HG02970 (cell line): Measurements from ENCODE around the gene ATXN1.

Experiments used
- ATAC-seq: cut with Tn5 transposase; IDR thresholded peaks from one replicate; pipeline ENCODE4 v1.9.1; 2021; ENCODE audit warnings: mild to moderate bottlenecking, moderate library complexity, moderate number of reproducible peaks; ENCODE audit not compliant: unreplicated experiment, low FRiP score

Gene ATXN1

DNA sequence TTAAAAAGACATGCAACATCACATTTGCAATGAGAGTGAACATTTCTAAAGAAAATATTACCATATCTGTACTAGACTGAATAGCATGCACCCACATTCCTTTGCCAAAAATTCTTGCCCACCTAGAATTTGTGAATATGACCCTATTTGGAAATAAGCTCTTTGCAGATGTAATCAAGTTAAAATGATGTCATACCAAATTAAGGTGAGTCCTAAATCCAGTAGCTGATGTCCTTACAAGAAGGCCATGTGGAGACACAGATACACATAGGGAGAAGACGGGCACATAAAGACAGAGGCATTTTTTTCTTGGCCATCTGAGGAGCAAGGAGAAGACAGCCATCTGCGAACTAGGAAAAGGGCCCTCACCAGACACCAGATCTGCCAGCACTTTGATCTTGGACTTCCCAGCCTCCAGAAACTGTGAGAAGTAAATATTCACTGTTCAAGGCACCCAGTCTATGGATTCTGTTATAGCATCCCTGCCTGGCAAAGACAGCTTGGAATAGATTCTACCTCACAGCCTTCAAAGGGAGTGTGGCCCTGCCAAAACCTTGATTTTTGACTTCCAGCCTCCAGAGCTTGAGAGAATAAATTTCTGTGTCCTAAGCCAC is 22.8 kb upstream of the ATXN1 start:
- no peak for ATAC-seq

DNA sequence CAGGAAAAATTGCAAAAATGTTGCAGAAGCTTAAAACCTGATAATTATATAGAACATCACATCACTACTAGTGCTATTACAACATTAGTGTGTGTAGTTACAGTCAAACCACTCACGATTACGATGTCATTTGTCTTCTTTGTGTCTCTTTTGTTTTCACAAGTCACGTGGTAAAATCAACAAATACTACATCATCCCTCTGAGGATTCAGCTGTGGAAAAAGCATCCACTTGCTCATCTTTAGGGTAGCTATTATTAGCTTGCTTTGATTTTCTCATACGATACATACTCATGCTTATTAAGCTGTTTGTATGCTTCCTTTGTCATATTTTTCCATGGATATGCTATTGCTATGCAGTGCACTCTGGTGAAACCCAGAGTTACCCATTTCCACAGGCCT is 22.2 kb upstream of the ATXN1 start:
- ATAC-seq = no peak

DNA sequence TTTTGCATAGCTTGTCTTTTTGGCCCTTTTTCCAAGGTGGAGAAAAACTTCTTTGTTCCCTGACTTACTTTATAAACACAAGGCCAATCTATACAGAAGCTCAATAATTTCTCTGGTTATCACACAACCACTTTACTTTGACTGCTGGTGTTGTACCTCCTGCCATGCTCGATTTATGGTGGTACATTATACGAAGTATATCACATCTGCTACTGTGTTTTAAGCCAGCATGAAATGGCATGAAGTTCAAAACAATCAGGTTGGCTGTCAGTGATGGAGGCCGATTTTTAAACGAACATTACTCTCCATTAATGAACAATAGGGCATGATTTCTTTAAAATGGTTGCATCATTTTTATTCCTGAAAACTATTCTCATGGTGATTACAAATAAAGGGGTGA is 21.0 kb upstream of the ATXN1 start:
- no peak for ATAC-seq

DNA sequence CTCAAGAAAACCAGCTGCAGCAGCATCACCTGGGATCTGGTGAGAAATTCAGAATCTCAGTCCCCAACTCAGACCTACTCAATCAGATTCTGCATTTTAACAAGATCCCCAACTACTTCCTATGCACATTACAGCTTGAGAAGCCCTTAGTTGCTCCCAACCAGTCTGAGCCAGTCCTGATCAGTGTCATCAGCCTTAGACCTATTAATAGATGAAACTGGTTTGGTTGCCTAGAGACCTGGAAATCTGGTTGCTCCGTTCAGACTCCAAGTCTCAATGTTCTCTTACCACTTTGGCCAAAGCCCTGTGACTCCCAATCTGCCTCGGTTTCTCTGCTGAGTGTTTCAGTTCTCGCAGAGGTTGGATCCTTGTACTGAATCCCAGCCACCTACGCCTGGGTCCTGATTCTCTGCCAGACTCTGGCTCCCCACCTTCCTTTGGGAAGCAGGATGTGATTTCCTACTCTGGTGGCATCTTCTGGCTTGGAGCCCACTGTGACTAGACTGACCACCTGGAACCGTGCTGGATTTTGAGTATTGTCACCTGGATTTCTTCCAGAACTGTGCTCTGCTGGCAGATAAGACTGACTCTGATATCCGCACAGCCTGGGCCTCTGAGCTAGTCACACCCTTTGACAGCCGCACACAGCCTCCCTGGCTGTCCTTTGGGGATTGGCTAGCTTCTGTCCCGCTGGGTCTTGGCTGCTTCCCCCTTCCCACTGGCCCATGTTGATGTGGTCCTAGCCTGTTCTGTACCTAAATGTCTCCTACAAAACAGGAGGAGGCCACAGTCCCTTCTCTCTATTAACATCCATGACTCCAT is 20.3 kb upstream of the ATXN1 start:
- ATAC-seq = no peak

DNA sequence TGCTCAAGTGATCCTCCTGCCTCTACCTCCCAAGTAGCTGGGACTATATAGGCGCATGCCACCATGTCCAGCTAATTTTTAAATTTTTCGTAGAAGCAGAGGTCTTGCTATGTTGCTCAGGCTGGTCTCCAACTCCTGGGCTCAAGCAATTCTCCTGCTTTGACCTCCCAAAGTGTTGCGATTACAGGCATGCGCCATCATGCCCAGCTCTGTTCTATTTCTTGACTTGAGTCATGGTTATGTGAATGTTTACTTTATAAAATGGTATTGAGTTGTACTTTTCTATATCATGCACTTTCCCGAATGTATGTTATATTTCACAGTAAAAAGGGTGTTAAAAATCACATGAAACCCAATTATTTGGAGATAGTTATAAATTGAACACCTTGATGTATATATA is 17.3 kb upstream of the ATXN1 start:
- ATAC-seq = no peak

DNA sequence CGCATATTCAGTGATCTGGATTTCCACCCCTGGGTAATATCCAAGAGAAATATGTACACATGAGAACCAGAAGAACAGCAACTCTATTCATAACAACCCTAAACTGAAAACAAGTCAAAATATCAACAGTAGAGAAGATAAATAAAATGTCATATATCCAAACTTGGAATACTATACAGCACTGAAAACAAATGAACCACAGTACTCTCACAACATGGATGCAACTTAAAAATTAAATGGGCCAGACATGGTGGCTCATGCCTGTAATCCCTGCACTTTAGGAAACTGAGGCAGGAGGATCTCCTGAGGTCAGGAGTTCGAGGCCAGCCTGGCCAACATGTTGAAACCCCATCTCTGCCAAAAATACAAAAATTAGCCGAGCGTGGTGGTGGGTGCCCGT is 16.5 kb upstream of the ATXN1 start:
- ATAC-seq = no peak

DNA sequence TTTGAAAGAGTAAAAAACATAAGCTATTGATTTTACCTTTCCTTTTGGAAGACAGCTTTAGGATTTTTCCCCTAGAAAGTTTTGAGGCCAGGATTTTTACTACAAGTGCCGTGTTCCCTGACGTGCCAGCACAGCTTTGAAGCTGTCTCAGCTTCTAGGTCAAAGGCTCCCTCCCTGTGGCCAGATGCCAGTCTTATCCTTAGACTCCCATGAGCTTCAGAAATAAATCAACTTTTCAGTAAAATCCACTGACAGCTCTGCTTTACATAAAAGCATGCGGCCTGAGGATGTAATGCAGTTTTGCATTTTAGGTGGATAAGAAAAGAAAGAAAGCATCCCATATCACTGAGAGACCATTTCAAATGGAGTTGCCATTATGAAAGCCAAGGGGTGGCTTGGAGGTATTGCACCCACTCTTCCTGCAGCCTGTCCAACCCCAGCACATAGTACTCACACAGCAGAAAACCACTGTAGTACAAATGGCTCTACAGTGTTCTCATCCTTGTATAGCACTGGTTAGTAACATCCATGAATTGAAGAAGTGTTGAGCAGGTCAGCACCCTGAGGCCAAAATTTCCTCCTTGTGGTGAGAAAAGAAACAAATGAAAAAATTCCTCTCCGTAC is 15.2 kb upstream of the ATXN1 start:
- no peak for ATAC-seq

DNA sequence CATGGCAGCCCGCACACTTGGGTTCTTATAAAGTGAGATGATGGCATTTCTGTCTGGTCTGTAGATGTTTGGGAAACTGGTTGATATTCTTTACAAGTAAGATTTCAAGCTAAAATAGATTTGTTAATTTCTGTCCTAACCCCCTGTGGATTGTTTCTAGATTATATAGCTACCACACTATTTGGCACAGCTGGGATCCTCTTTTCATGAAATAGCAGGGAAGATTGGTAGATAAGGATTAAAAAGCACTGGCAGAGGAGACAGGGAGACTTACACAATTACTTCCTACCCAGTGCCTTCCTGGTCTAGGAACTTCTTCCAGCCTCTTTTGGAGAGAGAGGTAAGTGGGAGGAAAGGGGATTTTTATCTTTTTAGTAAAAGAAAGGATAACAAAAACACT is 13.2 kb upstream of the ATXN1 start:
- no peak for ATAC-seq

DNA sequence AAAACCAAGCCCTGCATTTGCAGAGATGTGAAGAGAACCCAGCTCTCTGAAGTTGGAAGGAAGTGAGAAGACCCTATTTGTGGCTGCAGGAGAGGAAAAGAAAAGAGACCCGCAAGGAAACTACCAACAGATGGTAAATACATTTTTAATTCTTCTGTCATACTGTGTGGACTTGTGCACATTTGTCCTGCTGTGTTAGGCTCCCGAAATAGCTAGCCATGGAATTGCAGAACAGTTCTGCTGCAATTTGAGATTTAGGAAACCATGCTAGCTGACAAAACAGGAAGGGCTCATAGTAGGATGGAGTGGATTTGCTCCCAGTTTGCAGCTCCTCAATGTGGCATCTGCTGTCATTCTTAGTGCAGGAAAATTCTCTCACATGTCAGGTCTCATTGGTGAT is 12.1 kb upstream of the ATXN1 start:
- ATAC-seq = no peak

DNA sequence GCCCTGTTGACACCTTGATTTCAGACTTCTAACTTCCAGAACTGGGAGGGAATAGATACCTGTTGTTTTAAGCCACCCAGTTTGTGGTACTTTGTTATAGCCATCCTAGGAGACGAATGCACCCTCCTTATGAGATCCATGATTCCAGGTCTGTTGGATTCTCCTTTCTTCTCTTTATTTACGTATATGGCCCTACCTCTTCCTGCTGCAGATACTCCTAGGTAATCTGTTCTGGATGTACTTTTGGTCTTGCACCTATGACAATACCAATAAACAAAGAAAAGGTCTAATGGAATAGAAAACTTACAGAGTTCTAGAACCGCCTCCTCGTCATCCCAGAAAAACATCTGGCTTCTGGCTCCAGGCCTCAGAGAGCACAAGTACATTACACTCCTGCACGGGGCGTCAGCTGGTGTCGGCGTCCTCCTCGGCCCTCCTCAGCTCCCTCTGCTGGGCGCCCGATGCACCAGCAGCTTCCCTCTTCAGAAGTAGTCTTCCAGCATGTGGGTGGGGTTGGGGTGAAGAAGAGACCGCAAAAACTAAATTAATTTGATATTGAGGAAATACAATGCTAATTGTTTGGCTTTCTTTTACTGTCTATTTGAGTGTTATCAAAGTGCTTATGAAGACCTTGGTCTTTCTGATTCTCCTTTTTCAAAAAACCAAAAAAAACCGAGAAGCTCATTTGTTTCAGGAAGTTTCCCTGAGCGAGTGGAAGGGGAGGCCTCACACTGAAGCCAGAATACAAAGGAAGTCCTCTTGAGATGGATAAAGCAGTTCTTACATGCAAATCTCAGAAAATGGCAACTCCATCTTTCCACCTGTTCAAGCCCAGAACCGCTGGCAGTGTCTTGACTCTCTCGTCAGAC is 9.7 kb upstream of the ATXN1 start:
- ATAC-seq = no peak

DNA sequence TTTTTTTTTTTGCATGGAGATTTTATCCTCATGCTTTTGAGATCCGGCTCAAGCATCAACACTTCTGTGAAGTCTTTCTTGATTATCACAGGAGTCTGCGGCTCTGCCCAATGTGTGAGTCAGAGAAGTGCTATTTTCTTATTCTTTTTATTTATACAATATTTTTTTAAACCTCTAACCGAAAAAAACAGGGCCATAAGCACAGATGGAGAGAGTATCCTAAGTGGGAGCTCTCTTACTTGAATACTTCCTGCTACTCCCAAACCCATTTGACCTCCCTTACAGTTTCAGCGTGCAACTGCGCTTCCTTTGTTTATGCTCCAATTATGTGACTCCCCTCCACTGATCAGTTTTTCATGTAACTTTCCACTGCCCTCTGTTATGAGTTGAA is 8.7 kb upstream of the ATXN1 start:
- no peak for ATAC-seq

DNA sequence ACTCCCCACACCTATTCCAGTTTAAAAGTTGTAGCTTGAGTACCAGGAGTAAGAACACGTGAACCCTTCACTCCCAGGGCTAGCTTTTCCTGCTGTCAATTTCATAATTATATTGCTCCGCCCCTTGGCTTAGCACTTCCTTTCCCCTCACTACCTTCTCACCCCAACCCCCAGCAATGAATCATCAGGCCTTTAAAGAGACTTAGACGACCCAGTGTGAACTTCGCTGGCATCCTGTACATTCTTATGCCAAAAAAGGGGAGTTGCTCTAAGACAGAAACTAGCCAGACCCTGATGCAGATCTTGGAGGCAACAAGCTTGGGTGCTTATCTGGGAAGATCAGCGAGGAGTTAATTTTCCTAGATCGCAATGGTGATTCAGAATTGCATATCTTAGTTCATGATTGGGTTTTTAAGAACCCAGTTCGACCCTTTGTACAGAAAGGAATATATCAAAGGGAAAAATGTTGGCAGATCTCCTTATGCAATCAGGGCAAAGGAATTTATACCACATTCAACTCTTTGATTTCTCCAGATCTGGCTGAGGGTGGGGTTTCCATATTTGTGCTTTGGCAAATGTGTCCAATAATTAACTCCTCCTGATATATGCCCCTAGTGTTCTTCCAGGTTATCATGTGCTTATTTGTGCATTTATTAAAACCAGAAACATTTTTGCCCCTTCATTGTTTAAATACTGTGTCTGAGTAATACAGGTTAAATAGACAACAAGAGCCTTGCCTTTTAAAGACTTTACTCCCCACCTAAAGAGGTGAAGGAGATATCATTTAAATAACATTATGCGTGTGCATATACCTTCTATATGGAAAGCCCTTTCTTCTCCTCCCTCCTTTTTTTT is 8.1 kb upstream of the ATXN1 start:
- no peak for ATAC-seq

DNA sequence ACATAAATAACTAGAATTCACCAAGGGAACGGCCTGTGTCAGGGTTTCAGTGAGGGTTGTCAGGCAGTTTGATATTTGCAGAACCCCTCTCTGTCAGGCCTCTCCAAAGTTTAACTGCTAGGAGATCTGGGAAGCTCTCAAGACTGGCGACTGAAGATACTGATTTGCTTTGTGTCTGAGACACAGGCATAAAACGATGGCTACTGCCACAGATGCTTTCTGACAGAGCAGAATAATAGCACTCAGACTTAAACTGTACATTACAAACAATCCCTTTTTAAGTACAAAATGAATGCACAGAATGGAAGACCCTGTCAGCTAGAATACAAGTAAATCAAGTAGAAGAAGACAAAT is 7.2 kb upstream of the ATXN1 start:
- no peak for ATAC-seq

DNA sequence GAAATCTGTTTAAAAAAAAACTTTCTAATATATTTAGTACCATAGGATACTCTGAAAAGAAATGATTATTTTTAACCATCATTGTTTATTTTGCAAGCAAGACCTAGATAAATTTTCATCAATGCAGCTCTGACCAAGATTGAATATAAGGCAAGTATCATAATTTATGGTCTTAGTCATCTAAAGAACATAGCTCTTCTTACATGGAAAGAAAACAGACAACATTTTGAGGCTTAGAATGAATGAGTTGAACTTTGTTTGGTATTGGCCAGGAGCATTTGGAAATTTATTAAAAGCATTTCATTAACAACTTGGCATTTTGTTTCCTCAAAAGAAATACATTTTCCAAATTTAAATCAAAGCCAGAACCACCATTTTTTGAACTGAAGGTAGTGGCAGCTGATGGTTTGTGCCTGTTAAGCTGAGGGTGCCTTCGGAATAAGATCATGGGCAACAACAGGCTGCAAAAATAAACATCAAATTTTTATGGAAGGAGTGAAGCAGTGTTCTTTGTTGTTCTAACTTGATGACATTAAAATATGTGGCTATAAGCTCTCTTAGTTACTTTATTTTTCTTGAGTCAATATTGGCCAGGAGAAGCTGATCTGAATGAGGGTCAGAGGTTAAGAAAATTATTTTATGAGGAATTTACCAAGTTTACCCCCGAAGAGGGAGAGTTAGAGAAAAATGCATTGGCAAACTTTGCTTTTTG is 6.7 kb upstream of the ATXN1 start:
- no peak for ATAC-seq

DNA sequence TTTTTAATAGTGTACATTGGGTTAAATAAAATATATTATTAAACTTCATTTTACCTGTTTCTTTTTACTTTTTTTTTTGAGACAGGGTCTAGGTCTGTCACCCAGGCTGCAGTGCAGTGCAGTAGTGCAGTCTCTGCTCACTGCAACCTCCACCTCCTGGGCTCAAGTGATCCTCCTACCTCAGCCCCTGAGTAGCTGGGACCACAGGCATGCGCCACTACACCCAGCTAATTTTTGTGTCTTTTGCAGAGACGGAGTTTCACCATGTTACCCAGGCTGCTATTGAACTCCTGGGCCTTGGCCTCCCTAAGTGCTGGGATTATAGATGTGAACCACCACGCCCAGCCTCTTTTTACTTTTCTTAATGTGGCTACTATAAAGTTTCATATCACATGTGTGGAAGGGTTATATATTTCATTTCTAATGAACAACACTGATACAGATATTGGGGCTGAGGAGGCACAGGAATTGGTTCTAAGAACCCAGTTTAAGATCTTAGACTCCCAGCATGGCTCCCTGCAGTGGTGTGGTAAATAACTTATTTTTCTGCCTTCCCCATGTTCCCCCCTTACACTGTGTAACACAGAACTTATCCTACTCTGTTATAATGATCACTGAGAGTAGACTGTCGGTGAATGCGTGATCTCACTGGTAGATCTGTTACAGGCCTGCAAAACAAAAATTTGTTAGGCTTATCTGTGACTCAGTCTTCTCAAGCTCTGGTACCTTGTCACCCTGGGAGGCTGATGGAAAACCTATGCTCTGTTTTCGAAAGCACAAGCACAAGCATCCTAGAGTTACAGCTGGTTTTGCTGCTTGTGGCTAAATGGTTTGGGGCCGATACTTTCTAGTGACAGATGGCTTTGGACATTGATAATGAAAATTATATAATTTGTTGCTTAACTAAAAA is 5.8 kb upstream of the ATXN1 start:
- no peak for ATAC-seq

DNA sequence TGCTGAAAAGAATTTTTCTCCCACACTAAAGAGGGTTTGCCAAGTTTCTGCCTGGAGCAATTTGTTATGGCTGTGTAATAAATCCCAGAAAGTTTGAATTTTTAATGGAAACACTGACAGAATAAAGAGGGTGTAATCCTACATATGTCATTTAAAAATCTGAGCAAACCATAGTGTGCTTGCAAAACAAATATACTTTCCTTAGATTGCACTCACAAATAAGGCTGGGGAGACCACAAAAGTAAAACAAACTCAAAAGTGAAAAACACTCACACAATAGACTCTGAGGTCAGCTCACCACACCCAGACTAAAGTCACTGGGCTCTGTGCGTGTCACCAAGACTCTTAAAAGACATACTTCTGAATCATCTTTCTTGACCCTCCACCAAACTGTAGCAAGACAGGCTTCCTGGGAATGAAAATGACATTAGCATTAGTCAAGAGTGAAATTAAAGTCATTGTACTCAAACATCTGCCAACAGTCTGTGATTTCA is 4.8 kb upstream of the ATXN1 start:
- ATAC-seq = no peak

DNA sequence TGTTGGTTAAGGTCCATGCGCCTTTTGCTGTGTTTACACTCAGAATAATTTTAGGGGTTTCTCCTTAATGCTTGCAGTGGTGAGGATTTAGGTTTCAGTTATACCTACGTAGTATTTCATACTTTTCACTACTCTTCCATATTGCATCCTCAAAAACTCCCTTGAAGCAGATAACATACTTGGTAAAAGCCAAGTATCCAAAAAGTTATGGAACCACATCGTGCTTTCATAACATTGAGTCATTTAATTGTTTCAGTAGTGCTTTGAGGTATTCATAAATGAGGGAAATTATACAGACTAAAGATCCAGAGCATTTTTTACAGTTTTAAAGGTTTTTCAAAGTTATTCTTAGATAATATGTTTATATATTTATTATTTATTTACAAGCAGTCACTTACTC is 4.0 kb upstream of the ATXN1 start:
- ATAC-seq = no peak

DNA sequence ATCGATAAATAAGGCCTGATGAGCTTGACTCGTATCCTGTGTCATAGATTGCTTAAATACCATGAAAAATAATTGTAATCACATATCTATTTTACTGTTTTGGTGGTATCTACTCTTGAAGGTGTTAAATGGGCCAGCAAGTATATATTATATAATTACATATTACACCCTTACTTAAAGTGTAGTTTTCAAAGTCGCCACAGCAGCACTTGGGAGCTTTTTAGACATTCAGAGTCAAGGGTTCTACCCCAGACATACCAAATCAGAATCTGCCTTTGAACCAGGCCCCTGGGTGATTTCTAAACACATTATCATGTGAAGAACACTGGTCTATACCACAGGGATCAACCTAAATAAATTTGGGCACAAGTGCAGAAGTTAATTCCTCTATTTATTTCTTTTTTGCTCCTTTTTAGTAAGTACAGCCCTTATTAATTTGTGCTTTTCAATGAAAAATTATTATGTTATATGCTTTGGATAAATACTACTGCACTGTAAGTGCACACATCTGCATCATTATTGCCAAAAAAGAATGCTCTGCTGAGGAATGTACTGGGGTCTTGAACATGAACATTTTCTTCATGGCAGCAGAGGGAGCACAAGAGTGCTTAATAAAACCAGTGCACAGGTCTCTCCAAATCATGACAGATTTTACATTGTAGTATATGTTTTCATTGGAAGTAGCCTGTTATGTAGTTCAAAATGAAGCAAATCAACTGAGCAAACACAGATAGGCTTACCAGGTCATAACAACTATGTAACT is 3.1 kb upstream of the ATXN1 start:
- no peak for ATAC-seq
